ENCODE data around the gene DRC3.
A peak's percentile ranks its signal among the peaks of the same experiment; 100 is the strongest.

Gene DRC3

GRCh38 chr17:17998934-17999333 lies 26.3 kb downstream of the DRC3 start:
- Histone ChIP-seq H4K91ac (ENCODE audit: low read depth, low read length) (no peak overlapping the region), H3K4me3 (ENCODE audit: low read depth, low read length) (no peak overlapping the region), H3K4me2 (ENCODE audit: low read length) (no peak overlapping the region), H3K9ac (ENCODE audit: low read length) (no peak overlapping the region), H4K8ac (ENCODE audit: low read depth, low read length) (no peak overlapping the region), H4K12ac (ENCODE audit: low read depth, low read length) (no peak overlapping the region), H2AK5ac (ENCODE audit: low read length) (no peak overlapping the region), H3K14ac (ENCODE audit: low read length) (no peak overlapping the region), H3K79me2 (ENCODE audit: control insufficient read depth, insufficient read depth, low read length, poor library complexity) (no peaks in the 10 kb centered on the region), H3K27ac (ENCODE audit: low read depth, low read length) (no peak overlapping the region), H3K36me3 (ENCODE audit: control insufficient read depth in 1 of 2, insufficient read depth in 2 of 2, low read length in 2 of 2) (no peaks in the 10 kb centered on the region), H3K23ac (ENCODE audit: low read length) (no peak overlapping the region), H3K4ac (ENCODE audit: low read depth, low read length) (no peak overlapping the region), H3K4me1 (ENCODE audit: control insufficient read depth in 1 of 2, insufficient read depth in 2 of 2, low read length in 2 of 2) (peaks cover 13% of the 10 kb centered on the region in 2 experiments), H3K79me1 (ENCODE audit: low read length) (peaks cover 6% of the 10 kb centered on the region), H3K18ac (ENCODE audit: low read length) (no peak overlapping the region), H2BK5ac (ENCODE audit: low read depth, low read length, poor library complexity) (no peak overlapping the region), H3K27me3 (ENCODE audit: insufficient read depth, low read length) (no peaks in the 10 kb centered on the region), H2BK120ac (ENCODE audit: insufficient read depth, low read length, poor library complexity) (no peak overlapping the region), H2BK12ac (ENCODE audit: low read length) (no peak overlapping the region), H3K9me3 (ENCODE audit: insufficient read depth, low read depth, low read length) (peaks cover 7% of the 10 kb centered on the region), H2AFZ (ENCODE audit: insufficient read depth, low read length, poor library complexity) (no peak overlapping the region)
- WGBS (ENCODE audit: extremely low coverage, insufficient coverage, insufficient read length), result no CpG with 5 or more reads among the region's 8 CpGs
- DNase-seq, result no peak

- no peak overlapping the region for H2AK5ac ChIP-seq (ENCODE audit: low read length)
- no peaks in the 10 kb centered on the region for H3K27me3 ChIP-seq (ENCODE audit: insufficient read depth, low read length)
- no peak overlapping the region for H2BK12ac ChIP-seq (ENCODE audit: low read length)
- peaks cover 7% of the 10 kb centered on the region in 2 experiments for H3K4me1 ChIP-seq (ENCODE audit: control insufficient read depth in 1 of 2, insufficient read depth in 2 of 2, low read length in 2 of 2)
- no peak overlapping the region for H2BK120ac ChIP-seq (ENCODE audit: insufficient read depth, low read length, poor library complexity)
- H3K36me3 ChIP-seq (ENCODE audit: control insufficient read depth in 1 of 2, insufficient read depth in 2 of 2, low read length in 2 of 2), result no peaks in the 10 kb centered on the region
- H3K23ac ChIP-seq (ENCODE audit: low read length), result no peak overlapping the region
- H3K9me3 ChIP-seq (ENCODE audit: insufficient read depth, low read depth, low read length), result peaks cover 7% of the 10 kb centered on the region
- peak overlapping the region; percentile 33 for H3K4me3 ChIP-seq (ENCODE audit: low read depth, low read length)
- no peak overlapping the region for H3K18ac ChIP-seq (ENCODE audit: low read length)
- no peak overlapping the region for H4K8ac ChIP-seq (ENCODE audit: low read depth, low read length)
- no CpG with 5 or more reads among the region's 9 CpGs for WGBS (ENCODE audit: extremely low coverage, insufficient coverage, insufficient read length)
- H2BK5ac ChIP-seq (ENCODE audit: low read depth, low read length, poor library complexity), result no peak overlapping the region
- H3K79me1 ChIP-seq (ENCODE audit: low read length), result peaks cover under 1% of the 10 kb centered on the region
- no peak overlapping the region for H4K91ac ChIP-seq (ENCODE audit: low read depth, low read length)
- no peak overlapping the region for H3K14ac ChIP-seq (ENCODE audit: low read length)
- H4K12ac ChIP-seq (ENCODE audit: low read depth, low read length), result no peak overlapping the region
- H3K4me2 ChIP-seq (ENCODE audit: low read length), result no peak overlapping the region
- DNase-seq, result no peak
- H3K4ac ChIP-seq (ENCODE audit: low read depth, low read length), result no peak overlapping the region
- H2AFZ ChIP-seq (ENCODE audit: insufficient read depth, low read length, poor library complexity), result no peak overlapping the region
- H3K9ac ChIP-seq (ENCODE audit: low read length), result no peak overlapping the region
- H3K27ac ChIP-seq (ENCODE audit: low read depth, low read length), result no peak overlapping the region
- H3K79me2 ChIP-seq (ENCODE audit: control insufficient read depth, insufficient read depth, low read length, poor library complexity), result no peaks in the 10 kb centered on the region
These were observed 26.8 kb downstream of the DRC3 start for GRCh38 chr17:17999364-18000029.

- no peaks in the 10 kb centered on the region for H3K79me1 ChIP-seq (ENCODE audit: low read length)
- H3K27me3 ChIP-seq (ENCODE audit: insufficient read depth, low read length), result no peaks in the 10 kb centered on the region
- H4K91ac ChIP-seq (ENCODE audit: low read depth, low read length), result no peak overlapping the region
- H3K4ac ChIP-seq (ENCODE audit: low read depth, low read length), result no peak overlapping the region
- no peak overlapping the region for H3K27ac ChIP-seq (ENCODE audit: low read depth, low read length)
- H3K23ac ChIP-seq (ENCODE audit: low read length), result no peak overlapping the region
- no peak overlapping the region for H2BK120ac ChIP-seq (ENCODE audit: insufficient read depth, low read length, poor library complexity)
- peaks cover 2% of the 10 kb centered on the region in 2 experiments for H3K4me1 ChIP-seq (ENCODE audit: control insufficient read depth in 1 of 2, insufficient read depth in 2 of 2, low read length in 2 of 2)
- no peak for DNase-seq
- peaks cover 7% of the 10 kb centered on the region for H3K9me3 ChIP-seq (ENCODE audit: insufficient read depth, low read depth, low read length)
- H4K12ac ChIP-seq (ENCODE audit: low read depth, low read length), result no peak overlapping the region
- H2BK5ac ChIP-seq (ENCODE audit: low read depth, low read length, poor library complexity), result no peak overlapping the region
- H4K8ac ChIP-seq (ENCODE audit: low read depth, low read length), result no peak overlapping the region
- no peaks in the 10 kb centered on the region for H3K79me2 ChIP-seq (ENCODE audit: control insufficient read depth, insufficient read depth, low read length, poor library complexity)
- H2AK5ac ChIP-seq (ENCODE audit: low read length), result no peak overlapping the region
- no peak overlapping the region for H3K9ac ChIP-seq (ENCODE audit: low read length)
- peak overlapping the region; percentile 33 for H3K4me3 ChIP-seq (ENCODE audit: low read depth, low read length)
- WGBS (ENCODE audit: extremely low coverage, insufficient coverage, insufficient read length), result no CpG with 5 or more reads among the region's 8 CpGs
- no peak overlapping the region for H3K18ac ChIP-seq (ENCODE audit: low read length)
- peaks cover 0 to 1% of the 10 kb centered on the region in 2 experiments for H3K36me3 ChIP-seq (ENCODE audit: control insufficient read depth in 1 of 2, insufficient read depth in 2 of 2, low read length in 2 of 2)
- H3K4me2 ChIP-seq (ENCODE audit: low read length), result no peak overlapping the region
- no peak overlapping the region for H3K14ac ChIP-seq (ENCODE audit: low read length)
- no peak overlapping the region for H2BK12ac ChIP-seq (ENCODE audit: low read length)
- no peak overlapping the region for H2AFZ ChIP-seq (ENCODE audit: insufficient read depth, low read length, poor library complexity)
These were observed 27.4 kb downstream of the DRC3 start for GRCh38 chr17:18000030-18000408.

- Histone ChIP-seq H3K79me1 (ENCODE audit: low read length) (no peaks in the 10 kb centered on the region), H3K9ac (ENCODE audit: low read length) (no peak overlapping the region), H2AFZ (ENCODE audit: insufficient read depth, low read length, poor library complexity) (no peak overlapping the region), H3K14ac (ENCODE audit: low read length) (no peak overlapping the region), H4K8ac (ENCODE audit: low read depth, low read length) (no peak overlapping the region), H3K9me3 (ENCODE audit: insufficient read depth, low read depth, low read length) (peaks cover 7% of the 10 kb centered on the region), H4K91ac (ENCODE audit: low read depth, low read length) (no peak overlapping the region), H3K4me3 (ENCODE audit: low read depth, low read length) (no peak overlapping the region), H2AK5ac (ENCODE audit: low read length) (no peak overlapping the region), H2BK120ac (ENCODE audit: insufficient read depth, low read length, poor library complexity) (no peak overlapping the region), H2BK5ac (ENCODE audit: low read depth, low read length, poor library complexity) (no peak overlapping the region), H2BK12ac (ENCODE audit: low read length) (no peak overlapping the region), H3K27ac (ENCODE audit: low read depth, low read length) (no peak overlapping the region), H3K18ac (ENCODE audit: low read length) (no peak overlapping the region), H3K27me3 (ENCODE audit: insufficient read depth, low read length) (no peaks in the 10 kb centered on the region), H3K79me2 (ENCODE audit: control insufficient read depth, insufficient read depth, low read length, poor library complexity) (no peaks in the 10 kb centered on the region), H3K4ac (ENCODE audit: low read depth, low read length) (no peak overlapping the region), H3K4me1 (ENCODE audit: control insufficient read depth in 1 of 2, insufficient read depth in 2 of 2, low read length in 2 of 2) (peaks cover 0 to 8% of the 10 kb centered on the region in 2 experiments), H4K12ac (ENCODE audit: low read depth, low read length) (no peak overlapping the region), H3K36me3 (ENCODE audit: control insufficient read depth in 1 of 2, insufficient read depth in 2 of 2, low read length in 2 of 2) (peaks cover 0 to 1% of the 10 kb centered on the region in 2 experiments), H3K4me2 (ENCODE audit: low read length) (no peak overlapping the region), H3K23ac (ENCODE audit: low read length) (no peak overlapping the region)
- WGBS (ENCODE audit: extremely low coverage, insufficient coverage, insufficient read length), result no CpG with 5 or more reads among the region's 2 CpGs
- no peak for DNase-seq
These were observed 29.5 kb downstream of the DRC3 start for GRCh38 chr17:18002171-18002570.

Data from trophoblast cell (in vitro differentiated cells and primary cell).